ENCODE results near the gene NHP2. TPM values are rescaled to one million over a fixed set of nuclear protein-coding genes. Genes with fewer than 3 reads are reported as not detected.

Gene NHP2
- total RNA-seq, 1 experiment from 2014 or later: 221 TPM

- H3K4me1 ChIP-seq (replicated peaks; ENCODE audit: insufficient read depth): peaks cover 10% of the 10 kb centered on the region
- no peaks in the 10 kb centered on the region for H3K36me3 ChIP-seq (ENCODE audit: low read depth)
- no peak for DNase-seq
- ChIA-PET CTCF (no interaction called here), POLR2A (ENCODE audit: unreplicated experiment) (no interaction called here)
- intact Hi-C loops (cut with micrococcal nuclease; ENCODE audit: unreplicated experiment): no loop called here
- no TSS peak for BruUV-seq (replicated peaks)
- no peak overlapping the region for H3K4me3 ChIP-seq
- no peak overlapping the region for H2AFZ ChIP-seq
- no peaks in the 10 kb centered on the region for H4K20me1 ChIP-seq (ENCODE audit: insufficient read depth)
- no peaks in the 10 kb centered on the region for H3K9me3 ChIP-seq (ENCODE audit: insufficient read depth, low read depth)
- H3K27ac ChIP-seq: no peak overlapping the region
- H3F3A ChIP-seq (ENCODE audit: insufficient read depth, low read depth): peaks cover 12% of the 10 kb centered on the region; the same call in 1 of the 2 replicates
- H3K9me2 ChIP-seq (ENCODE audit: insufficient read depth): no peaks in the 10 kb centered on the region
- no peak overlapping the region for H3K4me2 ChIP-seq
- no peaks in the 10 kb centered on the region for H3K79me2 ChIP-seq (ENCODE audit: low read depth)
- H3K27me3 ChIP-seq (ENCODE audit: insufficient read depth, low read depth): peaks cover 17% of the 10 kb centered on the region
- TF ChIP-seq EZH2 (IDR thresholded peaks at IDR 0.05; ENCODE audit: low read depth) (no peak), CTCF (conservative IDR thresholded peaks at IDR 0.05) (peak; percentile 55; the same call in 1 of the 2 replicates)
These were observed 43.3 kb upstream of the NHP2 start for GRCh38 chr5:178196986-178197385.

- DNase-seq: no peak
- Histone ChIP-seq H3K27ac (no peak overlapping the region), H3K27me3 (ENCODE audit: insufficient read depth, low read depth) (peaks cover 17% of the 10 kb centered on the region), H4K20me1 (ENCODE audit: insufficient read depth) (no peaks in the 10 kb centered on the region), H3K4me3 (no peak overlapping the region), H3K4me2 (no peak overlapping the region), H3K9me3 (ENCODE audit: insufficient read depth, low read depth) (no peaks in the 10 kb centered on the region), H3F3A (ENCODE audit: insufficient read depth, low read depth) (peaks cover 9% of the 10 kb centered on the region; the same call in 1 of the 2 replicates), H3K9me2 (ENCODE audit: insufficient read depth) (no peaks in the 10 kb centered on the region), H3K36me3 (ENCODE audit: low read depth) (no peaks in the 10 kb centered on the region), H3K4me1 (replicated peaks; ENCODE audit: insufficient read depth) (peaks cover 6% of the 10 kb centered on the region; the same call in 1 of the 2 replicates), H3K79me2 (ENCODE audit: low read depth) (no peaks in the 10 kb centered on the region), H2AFZ (no peak overlapping the region)
- intact Hi-C loops (cut with micrococcal nuclease; ENCODE audit: unreplicated experiment): no loop called here
- ChIA-PET CTCF (no interaction called here), POLR2A (ENCODE audit: unreplicated experiment) (no interaction called here)
- no TSS peak for BruUV-seq (replicated peaks)
- TF ChIP-seq CTCF (conservative IDR thresholded peaks at IDR 0.05) (no peak), EZH2 (IDR thresholded peaks at IDR 0.05; ENCODE audit: low read depth) (no peak)
These were observed 42.7 kb upstream of the NHP2 start for GRCh38 chr5:178196281-178196812.

GRCh38 chr5:178194026-178194425 is 40.3 kb upstream of the NHP2 start:
- BruUV-seq (replicated peaks): no TSS peak
- Histone ChIP-seq H3K27me3 (ENCODE audit: insufficient read depth, low read depth) (peaks cover 17% of the 10 kb centered on the region), H3K27ac (no peak overlapping the region), H4K20me1 (ENCODE audit: insufficient read depth) (no peaks in the 10 kb centered on the region), H3K4me2 (no peak overlapping the region), H3K4me3 (no peak overlapping the region), H3K79me2 (ENCODE audit: low read depth) (no peaks in the 10 kb centered on the region), H2AFZ (no peak overlapping the region), H3K36me3 (ENCODE audit: low read depth) (no peaks in the 10 kb centered on the region), H3K9me3 (ENCODE audit: insufficient read depth, low read depth) (no peaks in the 10 kb centered on the region), H3K9me2 (ENCODE audit: insufficient read depth) (no peaks in the 10 kb centered on the region), H3F3A (ENCODE audit: insufficient read depth, low read depth) (peaks cover 8% of the 10 kb centered on the region; the same call in 1 of the 2 replicates), H3K4me1 (replicated peaks; ENCODE audit: insufficient read depth) (peaks cover 6% of the 10 kb centered on the region; the same call in 1 of the 2 replicates)
- no peak for DNase-seq
- intact Hi-C loops (cut with micrococcal nuclease; ENCODE audit: unreplicated experiment): no loop called here
- POLR2A ChIA-PET (ENCODE audit: unreplicated experiment): no interaction called here
- CTCF ChIA-PET: no interaction called here
- TF ChIP-seq EZH2 (IDR thresholded peaks at IDR 0.05; ENCODE audit: low read depth): no peak
- no peak for TF ChIP-seq CTCF (conservative IDR thresholded peaks at IDR 0.05)
